GM18511 (cell line): ENCODE results near the gene NOM1.

Experiments
- ATAC-seq: cut with Tn5 transposase; IDR thresholded peaks from one replicate; pipeline ENCODE4 v1.9.1; 2021; ENCODE audit warnings: mild to moderate bottlenecking, moderate library complexity; ENCODE audit not compliant: unreplicated experiment

NOM1 gene

GRCh38 chr7:157014635-157015555 is 65.4 kb downstream of the NOM1 start:
- ATAC-seq = no peak

GRCh38 chr7:157016024-157016351 is 66.5 kb downstream of the NOM1 start:
- peak; percentile 4 for ATAC-seq

- peak; percentile 75 for ATAC-seq
Observed at GRCh38 chr7:157016352-157017041, 67.0 kb downstream of the NOM1 start.

- ATAC-seq = no peak
Observed at GRCh38 chr7:157017149-157017548, 67.6 kb downstream of the NOM1 start.

GRCh38 chr7:157017603-157018327 is 68.3 kb downstream of the NOM1 start:
- ATAC-seq = no peak

GRCh38 chr7:157018328-157018996 is 69.0 kb downstream of the NOM1 start:
- no peak for ATAC-seq

- no peak for ATAC-seq
Observed at GRCh38 chr7:157018997-157019608, 69.6 kb downstream of the NOM1 start.

- no peak for ATAC-seq
Observed at GRCh38 chr7:157019718-157020451, 70.4 kb downstream of the NOM1 start.

GRCh38 chr7:157020514-157021070 is 71.1 kb downstream of the NOM1 start:
- ATAC-seq = no peak

- ATAC-seq = no peak
Observed at GRCh38 chr7:157021071-157021870, 71.8 kb downstream of the NOM1 start.

- no peak for ATAC-seq
Observed at GRCh38 chr7:157021871-157022680, 72.6 kb downstream of the NOM1 start.
